ENCODE results near the gene ANKRD13A.
A peak's percentile ranks its signal among the peaks of the same experiment; 100 is the strongest.
"Not testable (repeated sequence)": the region's sequence is repeated elsewhere in the genome, so short reads cannot be mapped to it uniquely, and the experiment has no call there.

The ANKRD13A gene

DNA sequence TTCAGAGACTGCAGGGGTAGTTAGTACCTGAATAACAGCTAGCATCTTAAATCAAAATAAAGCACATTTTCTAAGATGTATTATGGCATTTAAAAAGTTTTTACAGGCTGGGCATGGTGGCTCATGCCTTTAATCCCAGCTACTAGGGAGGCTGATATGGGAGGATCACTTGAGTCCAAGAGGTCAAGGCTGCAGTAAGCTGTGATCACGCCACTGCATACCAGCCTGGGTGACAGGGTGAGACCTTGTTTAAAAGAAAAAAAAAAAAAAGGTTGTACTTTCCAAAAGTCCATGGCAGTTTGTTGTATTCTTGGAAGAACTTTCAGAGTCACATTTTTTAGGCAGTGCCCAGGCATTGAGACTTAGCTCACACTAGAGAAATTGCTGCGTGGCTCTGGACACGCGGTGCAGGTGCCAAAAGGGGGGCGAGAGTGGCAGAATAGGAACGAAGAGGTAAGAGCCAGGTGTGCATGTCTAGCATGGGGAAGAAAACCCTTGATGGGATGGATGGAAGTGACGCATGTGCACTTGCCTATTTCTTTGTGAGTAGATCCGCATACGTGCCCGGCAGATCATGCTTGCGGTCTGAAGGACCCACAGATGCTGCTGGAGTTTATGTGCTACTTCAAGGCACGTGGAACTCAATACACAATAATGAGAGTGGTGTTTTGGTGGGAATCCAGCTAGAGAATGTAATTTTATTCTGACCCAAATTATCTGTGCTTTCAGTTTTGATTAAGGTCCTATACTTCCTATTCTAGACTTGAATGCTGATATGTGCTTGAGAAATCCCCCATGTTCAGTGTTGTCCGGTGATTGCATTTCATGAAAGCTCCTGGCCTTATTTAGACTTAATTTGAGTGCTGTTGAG, 11.9 kb downstream of the ANKRD13A start:
- no peak for DNase-seq

DNA sequence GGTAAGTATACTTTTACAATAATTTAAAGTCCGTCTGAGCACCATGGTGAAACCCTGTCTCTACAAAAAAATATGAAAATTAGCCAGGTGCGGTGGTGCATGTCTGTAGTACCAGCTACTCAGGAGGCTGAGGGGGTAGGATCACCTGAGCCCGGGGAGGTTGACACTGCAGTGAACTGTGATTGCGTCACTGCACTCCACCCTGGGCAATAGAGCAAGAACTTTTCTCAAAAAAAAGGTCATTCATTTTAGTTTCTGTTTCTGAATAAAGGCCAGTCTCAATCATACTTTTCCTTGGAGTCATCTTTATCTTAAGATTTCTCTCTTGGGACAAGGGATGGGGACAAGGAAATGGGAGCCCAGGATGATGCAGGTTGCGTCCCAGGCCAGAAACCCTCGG, 12.9 kb downstream of the ANKRD13A start:
- DNase-seq, result no peak

DNA sequence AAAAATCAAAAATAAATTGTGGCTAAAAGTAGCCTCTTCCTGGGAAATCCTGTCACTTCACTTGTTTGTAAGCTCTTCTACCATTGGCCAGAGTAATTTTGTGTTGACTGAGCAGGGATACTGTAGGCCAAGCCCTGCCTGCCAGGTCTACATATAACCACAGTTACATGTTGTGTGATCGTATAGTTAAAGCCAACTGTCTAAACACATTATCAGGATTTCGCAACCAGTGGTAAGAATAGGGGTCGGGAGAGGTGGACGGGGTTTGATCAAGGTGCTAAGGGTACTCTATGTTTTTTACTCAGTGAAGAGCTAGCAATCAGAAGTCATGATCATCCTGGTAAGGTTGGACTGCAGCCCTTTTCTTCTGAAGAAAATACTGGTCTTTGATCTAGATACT, 13.4 kb downstream of the ANKRD13A start:
- no peak for DNase-seq

DNA sequence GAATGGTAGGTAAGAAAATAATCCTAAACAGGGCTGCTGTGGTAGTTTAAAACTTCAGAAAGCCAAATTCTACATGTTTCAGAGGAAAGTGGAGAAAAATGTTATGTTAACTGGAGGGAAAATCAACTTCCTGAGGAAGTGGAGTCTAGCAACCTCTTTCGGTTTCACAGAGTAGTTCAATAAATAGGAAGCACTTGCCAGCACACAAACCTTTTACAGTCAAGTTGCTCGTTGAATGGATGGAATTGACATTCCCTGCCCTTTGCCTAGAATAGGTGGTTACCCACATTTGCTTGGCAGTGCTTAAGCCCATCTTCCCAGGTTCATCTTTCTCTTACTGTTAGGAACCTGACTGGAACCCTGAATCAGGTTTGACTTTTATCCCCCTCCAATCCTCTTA, 15.9 kb downstream of the ANKRD13A start:
- DNase-seq, result no peak

DNA sequence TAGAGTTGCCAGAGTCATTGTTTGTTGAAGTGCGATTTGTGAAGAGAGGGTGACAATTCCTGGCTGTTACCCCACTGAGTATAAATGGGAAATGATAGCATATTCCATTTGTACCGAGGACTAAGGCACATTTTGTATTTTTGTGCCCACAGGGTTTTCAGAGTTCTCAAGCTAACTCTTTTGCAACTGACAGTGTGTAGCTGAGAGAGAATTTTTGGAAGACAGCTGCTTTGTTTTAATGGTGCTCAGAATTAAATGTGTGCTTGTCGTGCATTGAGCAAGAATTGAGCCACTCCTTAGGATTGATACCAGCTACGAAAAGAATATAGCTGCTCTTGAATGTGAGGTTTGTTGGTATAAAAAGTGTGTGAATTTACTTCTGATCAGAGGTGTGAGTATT, 21.7 kb downstream of the ANKRD13A start:
- no peak for DNase-seq

DNA sequence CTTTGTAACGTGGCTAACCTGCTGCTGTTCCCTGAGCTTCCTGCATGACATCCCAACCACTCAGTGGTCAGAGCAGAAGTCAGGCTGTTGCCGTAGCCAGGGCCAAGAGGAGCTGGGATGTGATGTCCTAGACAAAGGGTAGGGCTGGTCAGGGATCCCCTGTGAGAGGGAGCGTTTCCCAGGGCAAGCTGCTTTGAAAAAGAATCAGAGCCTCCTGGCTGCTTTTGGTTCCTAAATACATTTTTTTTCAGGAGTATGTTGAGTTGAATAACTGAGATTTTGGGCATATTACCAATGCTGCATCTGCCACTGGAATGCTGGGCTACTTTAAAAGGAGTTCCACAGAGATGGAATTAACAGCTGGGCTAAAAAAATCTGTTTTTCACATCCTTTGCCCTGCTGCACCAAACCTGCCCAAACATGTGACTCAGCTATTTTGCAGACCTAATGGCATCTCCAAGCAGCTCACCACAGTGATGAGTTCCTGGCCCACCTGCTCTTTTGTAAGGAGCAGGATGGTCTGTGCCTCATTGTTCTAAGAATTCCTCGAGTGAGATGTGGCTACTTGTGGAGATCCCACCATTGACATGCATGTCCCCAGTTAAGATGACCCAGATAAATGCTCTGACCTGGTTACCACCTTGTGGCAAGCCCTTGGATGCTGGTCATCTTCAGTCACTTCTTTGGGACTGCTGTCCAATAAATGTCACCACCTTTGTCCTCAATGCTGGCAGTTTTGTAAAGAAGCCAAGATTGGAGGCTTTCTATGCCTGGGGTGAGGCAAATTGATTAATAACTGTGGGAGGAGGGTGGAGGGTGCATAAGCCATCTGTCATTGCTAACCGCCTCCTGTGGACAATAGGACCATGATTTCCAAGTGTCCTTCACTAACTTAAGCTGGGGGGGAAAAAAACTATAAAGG, 24.1 kb downstream of the ANKRD13A start:
- DNase-seq, result no peak

DNA sequence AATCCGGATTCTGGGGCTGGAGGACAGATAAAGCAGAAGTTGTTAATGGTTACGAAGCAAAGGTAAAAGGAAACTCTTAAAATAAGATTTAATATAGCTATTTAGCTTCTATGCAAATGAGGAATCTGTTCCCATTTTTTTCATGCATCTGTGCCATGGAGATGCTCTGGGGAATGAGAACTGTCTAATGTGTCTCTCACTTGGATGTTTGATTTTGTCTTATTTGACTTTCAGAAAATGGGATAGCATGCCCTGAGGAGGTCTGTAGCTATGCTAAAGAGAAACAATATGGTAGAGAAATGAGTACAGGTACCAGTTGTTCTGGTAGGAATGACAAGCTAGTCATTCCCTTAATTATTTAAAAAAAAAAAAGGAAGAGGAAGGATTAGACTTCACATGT, 24.8 kb downstream of the ANKRD13A start:
- DNase-seq, result no peak

DNA sequence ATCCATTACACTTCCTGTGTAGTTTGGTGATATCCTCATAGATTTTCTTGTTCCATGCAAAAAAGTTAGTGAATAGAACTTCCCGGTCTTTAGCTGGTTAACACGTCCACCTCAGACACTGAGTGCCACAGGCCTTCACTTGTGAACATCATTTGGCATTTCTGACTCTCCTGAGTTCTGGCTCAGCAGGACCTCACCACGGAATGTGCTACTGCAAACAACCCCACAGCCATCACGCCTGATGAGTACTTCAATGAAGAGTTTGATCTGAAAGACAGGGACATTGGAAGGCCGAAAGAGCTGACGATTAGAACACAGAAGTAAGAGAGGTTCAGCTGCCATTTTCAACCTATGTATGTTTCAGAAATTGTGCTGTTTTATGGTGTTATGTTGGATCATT, 29.1 kb downstream of the ANKRD13A start:
- no peak for DNase-seq

DNA sequence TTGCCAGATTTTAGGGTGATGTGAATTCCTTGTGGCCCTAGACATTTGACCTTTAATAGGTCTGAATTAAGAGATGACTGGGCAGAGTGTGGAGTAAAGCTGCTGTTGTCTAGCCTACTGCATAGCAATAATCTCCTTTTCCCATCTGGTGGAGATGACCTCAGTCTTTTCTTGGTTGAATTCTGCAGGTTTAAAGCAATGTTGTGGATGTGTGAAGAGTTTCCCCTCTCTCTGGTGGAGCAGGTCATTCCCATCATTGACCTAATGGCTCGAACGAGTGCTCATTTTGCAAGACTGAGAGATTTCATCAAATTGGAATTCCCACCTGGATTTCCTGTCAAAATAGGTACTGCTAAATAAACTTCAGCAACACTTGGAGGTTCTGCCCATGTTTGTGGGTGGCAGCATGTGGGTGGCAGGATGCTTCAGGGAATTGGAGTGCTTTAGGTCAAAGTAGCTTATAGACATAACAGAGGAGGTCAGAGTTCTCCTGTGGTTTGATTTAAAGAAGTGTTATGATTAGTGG, 30.1 kb downstream of the ANKRD13A start:
- no peak for DNase-seq

DNA sequence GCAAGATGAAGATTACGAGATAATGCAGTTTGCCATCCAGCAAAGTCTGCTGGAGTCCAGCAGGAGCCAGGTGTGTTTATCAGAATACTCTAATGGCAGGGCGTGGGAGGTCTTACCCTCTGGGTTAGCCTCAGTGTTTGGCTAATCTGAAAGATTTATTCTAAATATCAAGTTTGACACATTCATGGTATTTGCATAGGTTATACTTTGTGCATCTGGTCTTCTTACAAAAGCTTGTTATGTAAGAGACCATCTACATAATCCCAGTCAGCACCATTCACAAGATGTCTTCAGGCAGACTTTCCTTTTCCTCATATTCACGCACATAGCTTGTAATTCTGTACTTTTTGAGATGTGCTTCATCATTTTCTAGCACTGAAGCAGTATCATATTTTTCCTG, 34.7 kb downstream of the ANKRD13A start:
- DNase-seq, result no peak

DNA sequence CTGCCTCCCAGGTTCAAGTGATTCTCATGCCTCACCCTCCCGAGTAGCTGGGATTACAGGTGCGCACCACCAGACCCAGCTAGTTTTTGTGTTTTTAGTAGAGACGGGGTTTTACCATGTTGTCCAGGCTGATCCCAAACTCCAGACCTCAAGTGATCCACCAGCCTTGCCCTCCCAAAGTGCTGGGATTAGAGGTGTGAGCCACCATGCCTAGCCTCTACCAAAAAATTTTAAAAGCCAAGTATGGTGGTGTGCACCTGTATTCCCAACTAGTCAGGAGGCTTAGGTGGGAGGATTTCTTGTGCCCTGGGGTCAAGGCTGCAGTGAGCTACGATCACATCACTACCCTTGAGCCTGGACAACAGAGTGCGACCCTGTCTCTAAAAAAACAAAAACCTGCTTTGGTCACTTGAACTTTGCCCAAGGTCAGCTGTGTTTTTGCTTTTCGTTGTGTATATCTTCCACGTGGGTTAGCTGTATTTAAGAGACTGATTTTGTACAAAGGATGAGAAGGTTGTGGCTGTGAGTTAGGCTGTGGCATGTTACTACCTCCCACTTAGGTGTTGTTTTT, 36.4 kb downstream of the ANKRD13A start:
- DNase-seq, result no peak

DNA sequence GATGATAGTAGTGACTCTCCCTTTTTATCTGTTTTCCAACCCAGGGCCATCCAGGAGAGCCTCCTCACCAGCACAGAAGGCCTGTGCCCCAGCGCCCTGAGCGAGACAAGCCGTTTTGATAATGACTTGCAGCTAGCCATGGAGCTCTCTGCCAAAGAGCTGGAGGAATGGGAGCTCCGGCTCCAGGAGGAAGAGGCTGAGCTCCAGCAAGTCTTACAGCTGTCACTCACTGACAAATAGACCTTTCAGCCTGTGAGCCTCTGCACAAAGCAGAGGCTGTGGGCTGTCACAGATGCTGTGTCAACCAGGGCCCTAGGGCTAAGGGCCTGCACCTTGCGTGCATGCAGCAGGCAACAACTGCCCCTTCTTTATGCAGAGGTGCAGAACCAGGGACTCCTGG, 38.1 kb downstream of the ANKRD13A start:
- DNase-seq, result no peak

DNA sequence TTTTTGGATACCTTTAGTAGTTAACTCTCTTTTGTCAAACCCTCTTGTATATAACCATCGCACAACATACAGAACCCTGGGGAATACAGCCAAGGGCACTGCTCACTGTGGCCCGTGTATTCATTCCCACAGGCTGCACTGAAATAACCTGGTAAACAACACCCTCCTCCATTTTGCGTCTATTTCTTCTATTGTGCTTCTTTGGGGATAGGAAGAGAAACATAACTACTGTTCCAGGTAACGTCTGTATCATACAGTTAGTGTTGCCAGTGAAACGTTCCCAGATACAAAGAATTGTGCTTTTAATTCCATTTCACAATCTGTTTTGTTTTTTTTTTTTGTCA, 39.5 kb downstream of the ANKRD13A start:
- no peak for DNase-seq

DNA sequence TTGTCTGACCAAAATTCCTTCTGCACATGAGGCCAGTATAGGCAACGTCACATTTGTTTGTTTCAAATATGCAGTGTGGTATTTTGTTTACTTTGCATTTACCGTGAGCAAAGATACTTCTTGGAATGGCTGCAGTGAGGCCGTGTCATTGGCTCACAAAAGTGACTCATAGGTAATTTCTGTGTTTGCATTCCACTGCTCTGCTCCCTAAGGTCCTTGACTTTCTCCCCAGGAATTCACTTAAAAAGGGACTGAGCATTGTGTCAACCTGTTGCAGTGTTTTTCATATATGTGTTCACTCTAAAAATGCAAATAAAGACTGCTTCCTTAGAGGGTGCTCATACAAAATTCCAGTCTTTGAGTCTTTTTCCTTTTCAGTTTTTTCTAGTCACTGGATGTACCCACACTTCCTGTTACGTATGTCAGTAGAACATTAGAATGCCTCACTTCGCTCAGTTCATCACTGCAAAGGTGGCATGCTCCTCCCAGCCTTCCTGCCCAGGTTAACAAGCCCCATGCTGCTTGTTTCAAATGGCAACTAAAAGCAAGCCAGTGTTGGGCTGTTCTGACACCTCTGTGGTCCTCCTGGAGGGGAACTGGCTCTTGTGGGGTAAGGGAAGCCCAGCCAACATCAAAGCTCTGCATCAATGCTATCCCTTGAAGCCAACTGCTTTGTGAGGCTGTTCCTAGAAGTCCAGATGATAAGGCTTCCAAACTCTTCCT, 40.0 kb downstream of the ANKRD13A start:
- DNase-seq, result peak; percentile 11

DNA sequence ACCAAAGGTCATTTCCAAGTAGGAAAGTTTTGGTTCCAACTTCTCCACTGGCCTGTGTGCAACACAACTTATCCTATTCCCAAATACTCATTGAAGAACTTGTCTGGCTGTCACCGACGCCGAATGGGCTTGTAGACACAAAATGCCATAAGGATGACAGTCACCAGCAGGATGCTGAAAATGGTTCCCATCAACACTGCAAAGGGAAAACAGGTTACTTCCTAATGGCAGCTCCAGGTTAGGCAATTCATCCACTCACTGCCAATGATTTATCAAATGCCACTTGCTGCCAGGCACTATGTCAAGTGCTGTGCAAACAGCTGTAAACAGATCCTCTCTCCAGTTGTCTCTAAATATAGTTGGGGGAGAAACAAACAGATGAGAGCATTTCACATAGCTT, 43.0 kb downstream of the ANKRD13A start:
- DNase-seq, result no peak

DNA sequence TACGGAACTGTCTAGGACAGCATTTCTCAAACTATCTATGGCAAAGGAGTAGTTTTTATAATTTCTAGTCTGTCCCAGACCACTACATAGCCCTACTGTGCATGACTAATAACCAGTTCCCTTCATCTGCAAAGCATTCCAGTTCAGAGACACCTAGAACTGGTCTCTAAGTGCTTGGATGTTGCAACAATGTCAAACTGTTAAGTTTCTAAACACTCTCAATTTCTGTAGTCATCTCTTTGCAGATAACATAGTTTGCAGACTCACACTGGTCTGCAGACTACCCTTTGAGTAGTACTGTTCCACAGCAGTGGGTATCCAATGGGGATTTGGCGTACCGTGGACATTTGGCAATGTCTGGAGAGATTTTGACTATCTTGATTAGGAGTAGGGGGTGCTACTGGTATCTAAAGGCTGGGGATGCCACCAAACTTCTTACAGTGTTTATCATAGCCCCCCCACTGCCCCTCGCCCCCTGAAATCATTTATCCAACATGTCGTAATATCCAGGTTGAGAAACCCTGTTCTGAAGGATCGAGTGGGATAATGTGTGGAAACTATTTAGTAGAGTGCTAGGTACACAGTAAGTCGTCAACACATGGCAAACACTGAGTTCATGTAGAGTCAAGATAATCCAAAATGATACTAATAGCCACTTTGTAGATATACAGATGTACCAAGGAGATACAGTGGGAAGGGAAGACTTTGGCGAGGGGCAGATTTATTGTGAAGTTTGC, 47.4 kb downstream of the ANKRD13A start:
- no peak for DNase-seq

DNA sequence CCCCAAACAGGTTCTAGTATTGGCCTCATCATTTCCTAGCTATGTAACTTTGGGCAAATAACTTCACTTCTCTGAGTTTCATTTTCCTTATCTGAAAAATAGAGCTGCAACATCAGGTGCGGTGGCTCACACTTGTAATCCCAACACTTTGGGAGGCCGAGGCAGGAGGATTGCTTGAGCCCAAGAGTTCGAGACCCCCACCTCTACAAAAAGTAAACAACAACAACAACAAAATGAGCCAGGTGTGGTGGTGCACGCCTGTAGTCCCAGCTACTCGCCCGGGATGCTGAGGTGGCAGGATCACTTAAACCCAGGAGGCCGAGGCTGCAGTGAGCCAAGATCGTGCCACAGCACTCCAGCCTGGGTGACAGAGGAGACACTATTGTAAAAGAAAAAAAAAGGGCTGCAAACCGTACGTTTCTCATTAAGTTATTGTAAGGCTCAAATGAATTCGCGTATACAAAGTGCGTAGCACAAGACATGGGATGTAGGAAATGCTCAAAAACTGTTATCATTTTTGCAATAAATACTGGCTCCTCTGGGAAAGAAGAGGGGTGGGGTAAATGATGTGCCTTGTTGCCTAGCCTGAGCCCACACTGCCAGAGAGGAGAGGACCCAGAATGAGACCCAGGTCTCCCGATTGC, 48.2 kb downstream of the ANKRD13A start:
- no peak for DNase-seq

DNA sequence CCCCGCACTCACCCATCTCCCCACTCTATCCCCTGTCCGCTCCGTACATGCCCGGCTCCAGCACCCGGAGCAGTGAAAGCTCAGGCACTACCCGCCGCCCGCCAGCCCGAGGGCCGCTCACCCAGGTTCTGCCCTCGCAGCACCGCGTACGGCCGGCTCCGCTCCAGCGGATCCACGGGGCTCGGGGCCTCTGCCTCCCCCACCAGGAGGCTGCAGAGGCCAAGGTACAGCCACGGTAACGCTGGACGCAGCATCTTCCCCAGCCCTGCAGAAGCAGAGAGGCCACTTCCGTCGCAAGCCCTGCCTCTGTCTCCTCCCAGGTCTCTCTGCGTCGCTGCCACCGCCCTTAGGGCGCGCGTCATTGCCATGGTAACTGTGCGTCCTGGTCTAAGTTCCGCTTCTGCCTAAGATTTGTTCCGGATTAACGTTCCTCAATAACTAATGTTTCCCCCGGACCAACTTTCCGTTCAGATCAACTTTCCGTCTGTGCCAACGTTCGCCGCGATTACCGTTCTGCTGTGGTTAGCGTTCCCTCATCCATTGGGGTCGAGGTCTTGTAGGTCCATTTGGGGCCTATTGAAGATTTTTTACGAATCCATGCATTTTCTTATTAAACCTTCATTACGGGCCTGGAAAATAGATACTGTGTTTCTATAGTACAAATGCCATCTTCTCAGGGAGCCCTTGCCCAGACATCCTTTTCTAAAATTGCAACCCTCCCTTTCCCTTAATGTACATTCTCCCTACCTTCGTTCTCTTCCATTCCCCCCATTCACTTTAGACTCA, 49.2 kb downstream of the ANKRD13A start, which contains the start of gene C12orf76:
C12orf76 (minus strand) TSS at position 281 of the 786 bp plus-strand sequence; CDS start at position 254, 27 bp downstream.
- peak; percentile 85 for DNase-seq

DNA sequence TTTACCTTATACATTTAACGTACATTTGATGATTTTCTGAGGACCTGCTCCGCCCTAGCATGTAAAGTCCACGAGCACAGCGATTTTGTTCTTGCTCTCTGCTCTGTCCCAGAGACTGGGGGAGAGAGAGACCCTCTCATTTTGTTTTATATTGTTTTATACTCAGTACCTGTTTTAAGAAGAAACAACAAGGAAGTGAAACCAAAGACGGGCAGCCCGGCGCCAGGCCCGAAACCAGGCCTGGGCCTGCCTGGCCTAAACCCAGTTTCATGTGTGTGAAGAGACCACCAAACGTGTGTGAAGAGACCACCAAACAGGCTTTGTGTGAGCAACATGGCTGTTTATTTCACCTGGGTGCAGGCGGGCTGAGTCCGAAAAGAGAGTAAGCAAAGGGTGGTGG, 49.8 kb downstream of the ANKRD13A start:
- DNase-seq, result not testable (repeated sequence)

DNA sequence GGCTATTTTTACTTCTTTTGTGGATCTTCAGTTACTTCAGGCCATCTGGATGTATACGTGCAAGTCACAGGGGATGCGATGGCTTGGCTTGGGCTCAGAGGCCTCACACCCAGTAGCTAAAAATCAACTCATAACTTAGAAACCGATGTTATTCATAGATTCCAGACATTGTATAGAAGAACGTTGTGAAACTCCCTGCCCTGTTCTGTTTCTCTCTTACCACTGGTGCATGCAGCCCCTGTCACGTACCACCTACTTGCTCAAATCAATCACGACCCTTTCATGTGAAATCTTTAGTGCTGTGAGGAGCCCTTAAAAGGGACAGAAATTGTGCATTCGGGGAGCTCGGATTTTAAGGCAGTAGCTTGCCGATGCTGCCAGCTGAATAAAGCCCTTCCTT, 50.4 kb downstream of the ANKRD13A start:
- DNase-seq, result not testable (repeated sequence)

DNA sequence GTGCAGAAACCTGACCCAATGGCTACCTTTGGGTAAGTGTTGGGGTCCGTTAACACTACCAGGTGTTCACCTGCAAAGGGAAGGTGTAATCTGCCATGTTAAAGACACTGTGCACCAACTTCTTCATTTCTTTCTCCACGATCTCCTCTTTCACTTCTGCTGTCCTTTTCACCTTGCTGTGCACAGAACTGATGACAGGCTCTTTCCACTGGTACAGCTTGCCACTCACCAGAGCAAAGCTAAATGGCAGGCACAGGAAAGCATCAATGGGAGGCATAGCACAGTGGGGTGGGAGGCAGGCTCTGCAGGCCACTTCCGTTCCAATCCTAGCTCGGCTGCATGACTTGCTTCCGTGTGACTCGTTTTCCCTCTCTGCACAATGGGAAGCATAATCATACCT, 51.7 kb downstream of the ANKRD13A start:
- DNase-seq, result no peak

Measured in activated CD4-positive, alpha-beta T cell treated with anti-CD3 and anti-CD28 coated beads for 1 hour (primary cell).